GM13976 (cell line): Measurements from ENCODE around the gene RBM27.
A peak's percentile ranks its signal among the peaks of the same experiment; 100 is the strongest.

Source experiments
- DNase-seq: peaks from one replicate; pipeline ENCODE4 v3.0.0; 2012; ENCODE audit warnings: low spot score
- in situ Hi-C: fragments of 300-500 bp; cut with MboI; formaldehyde crosslinking; loops from one replicate; pipeline ENCODE4 v1.12.0; 2022; ENCODE audit warnings: low sequenced_read_pairs, mixed read lengths, inconsistent platforms; ENCODE audit not compliant: unreplicated experiment
- TF ChIP-seq, protein P1 (sequence below): IDR thresholded peaks from 2 replicates; pipeline ENCODE4 v1.5.1; 2012; ENCODE audit warnings: borderline replicate concordance, mild to moderate bottlenecking; ENCODE audit not compliant: insufficient read depth; ENCODE audit errors: extremely low read depth, missing control alignments, control extremely low read depth

RBM27 gene, protein sequence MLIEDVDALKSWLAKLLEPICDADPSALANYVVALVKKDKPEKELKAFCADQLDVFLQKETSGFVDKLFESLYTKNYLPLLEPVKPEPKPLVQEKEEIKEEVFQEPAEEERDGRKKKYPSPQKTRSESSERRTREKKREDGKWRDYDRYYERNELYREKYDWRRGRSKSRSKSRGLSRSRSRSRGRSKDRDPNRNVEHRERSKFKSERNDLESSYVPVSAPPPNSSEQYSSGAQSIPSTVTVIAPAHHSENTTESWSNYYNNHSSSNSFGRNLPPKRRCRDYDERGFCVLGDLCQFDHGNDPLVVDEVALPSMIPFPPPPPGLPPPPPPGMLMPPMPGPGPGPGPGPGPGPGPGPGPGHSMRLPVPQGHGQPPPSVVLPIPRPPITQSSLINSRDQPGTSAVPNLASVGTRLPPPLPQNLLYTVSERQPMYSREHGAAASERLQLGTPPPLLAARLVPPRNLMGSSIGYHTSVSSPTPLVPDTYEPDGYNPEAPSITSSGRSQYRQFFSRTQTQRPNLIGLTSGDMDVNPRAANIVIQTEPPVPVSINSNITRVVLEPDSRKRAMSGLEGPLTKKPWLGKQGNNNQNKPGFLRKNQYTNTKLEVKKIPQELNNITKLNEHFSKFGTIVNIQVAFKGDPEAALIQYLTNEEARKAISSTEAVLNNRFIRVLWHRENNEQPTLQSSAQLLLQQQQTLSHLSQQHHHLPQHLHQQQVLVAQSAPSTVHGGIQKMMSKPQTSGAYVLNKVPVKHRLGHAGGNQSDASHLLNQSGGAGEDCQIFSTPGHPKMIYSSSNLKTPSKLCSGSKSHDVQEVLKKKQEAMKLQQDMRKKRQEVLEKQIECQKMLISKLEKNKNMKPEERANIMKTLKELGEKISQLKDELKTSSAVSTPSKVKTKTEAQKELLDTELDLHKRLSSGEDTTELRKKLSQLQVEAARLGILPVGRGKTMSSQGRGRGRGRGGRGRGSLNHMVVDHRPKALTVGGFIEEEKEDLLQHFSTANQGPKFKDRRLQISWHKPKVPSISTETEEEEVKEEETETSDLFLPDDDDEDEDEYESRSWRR

DNA sequence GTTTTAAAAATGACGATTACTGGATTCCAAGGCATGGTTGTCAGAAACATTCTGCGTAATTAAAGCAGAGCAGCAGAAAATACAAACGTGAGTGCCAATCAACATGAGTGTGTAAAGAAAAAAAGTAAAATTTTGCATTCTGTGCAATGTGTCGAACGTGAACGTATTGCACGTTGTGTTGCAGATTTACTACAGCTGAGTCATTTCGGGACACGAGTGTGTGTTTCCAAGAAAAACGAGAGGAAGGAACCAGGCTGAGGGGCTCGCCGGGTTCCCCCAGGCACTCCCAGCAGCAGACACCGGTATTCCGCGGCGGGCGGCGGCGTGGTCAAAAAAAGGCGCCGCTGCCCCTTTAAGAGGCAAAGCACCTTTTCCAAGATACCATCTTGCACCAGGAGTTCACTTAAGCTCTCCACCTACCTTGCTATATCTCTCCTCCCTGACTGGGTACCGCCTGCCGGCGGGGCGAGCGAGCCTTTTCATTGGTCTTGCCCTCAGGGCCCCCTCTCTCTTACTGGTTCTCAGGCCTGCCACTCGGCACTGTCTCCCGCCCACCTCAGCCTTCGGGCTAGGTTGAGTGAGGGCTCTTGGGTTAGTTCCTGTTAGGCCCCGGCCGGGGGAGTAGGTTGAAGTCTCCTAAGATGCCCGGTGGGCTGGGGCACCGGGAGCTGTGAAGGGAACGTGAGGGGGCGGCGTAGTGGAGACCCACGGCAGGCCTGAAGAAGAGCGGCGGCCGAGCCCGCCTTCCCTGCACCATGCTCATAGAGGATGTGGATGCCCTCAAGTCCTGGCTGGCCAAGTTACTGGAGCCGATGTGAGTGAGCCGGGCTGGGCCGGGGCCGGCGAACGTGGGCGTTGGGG lies at the start of gene RBM27:
RBM27 (plus strand) TSS at position 595 of the 861 bp plus-strand sequence; CDS start at position 756, 161 bp downstream.
- DNase-seq, result peak; percentile 99
- in situ Hi-C loops, result no loop called here
- TF ChIP-seq, protein P1, sequence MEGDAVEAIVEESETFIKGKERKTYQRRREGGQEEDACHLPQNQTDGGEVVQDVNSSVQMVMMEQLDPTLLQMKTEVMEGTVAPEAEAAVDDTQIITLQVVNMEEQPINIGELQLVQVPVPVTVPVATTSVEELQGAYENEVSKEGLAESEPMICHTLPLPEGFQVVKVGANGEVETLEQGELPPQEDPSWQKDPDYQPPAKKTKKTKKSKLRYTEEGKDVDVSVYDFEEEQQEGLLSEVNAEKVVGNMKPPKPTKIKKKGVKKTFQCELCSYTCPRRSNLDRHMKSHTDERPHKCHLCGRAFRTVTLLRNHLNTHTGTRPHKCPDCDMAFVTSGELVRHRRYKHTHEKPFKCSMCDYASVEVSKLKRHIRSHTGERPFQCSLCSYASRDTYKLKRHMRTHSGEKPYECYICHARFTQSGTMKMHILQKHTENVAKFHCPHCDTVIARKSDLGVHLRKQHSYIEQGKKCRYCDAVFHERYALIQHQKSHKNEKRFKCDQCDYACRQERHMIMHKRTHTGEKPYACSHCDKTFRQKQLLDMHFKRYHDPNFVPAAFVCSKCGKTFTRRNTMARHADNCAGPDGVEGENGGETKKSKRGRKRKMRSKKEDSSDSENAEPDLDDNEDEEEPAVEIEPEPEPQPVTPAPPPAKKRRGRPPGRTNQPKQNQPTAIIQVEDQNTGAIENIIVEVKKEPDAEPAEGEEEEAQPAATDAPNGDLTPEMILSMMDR, result no peak

DNA sequence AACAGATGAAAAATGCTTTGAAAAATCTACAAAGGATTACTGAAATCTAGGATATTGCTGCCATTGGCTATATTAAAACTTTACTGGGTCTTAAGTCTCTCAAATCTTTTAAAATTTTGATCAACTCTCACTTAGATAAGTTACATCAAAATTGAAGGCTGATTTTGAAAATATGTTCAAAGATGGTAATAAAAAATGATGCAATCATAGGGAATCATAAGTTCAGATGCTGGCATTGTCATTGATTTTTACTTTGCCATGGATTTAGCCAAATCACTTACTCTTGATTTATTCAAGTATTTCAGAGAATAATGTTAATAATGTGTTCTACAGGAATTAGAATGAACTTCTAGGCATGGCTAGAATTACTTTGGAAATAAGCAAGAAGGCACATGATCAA lies 45.1 kb upstream of the RBM27 start:
- TF ChIP-seq, protein P1, result no peak
- in situ Hi-C loops, result no loop called here
- no peak for DNase-seq

DNA sequence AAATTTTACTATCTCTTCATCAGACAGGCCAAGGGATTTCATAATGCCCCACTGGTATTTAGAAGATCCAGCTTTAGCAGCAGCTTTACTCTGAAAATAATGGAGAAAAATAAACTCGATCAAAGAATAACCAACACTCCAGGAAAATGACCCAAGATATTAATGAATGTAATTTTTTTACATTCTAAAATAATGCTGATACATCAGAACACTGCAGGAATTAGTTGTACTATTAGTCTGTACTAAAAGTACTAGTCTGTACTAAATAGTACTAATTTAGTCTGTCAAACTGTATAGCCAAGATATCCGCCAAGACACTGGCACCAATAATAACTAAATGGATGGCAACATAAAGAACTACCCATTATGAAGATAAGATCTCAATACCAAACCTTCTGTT lies 39.0 kb upstream of the RBM27 start:
- in situ Hi-C loops, result no loop called here
- no peak for DNase-seq
- TF ChIP-seq, protein P1, result no peak

DNA sequence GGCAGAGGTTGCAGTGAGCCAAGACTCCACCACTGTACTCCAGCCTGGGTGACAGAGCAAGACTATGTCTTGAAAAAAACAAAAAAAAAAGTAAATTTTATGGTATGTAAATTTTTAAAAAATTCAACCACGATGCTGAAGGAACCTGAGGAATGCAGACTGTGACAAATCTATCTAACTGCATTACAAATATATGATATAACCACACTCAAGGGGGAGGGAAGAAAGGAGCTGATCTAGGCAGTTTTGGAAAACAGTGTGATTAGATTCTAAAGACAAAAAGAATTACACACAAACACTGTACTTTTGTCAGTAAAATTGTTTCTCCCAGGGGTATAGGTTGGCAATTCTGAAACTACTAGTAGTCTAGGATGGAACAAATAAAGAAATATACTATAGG lies 37.9 kb upstream of the RBM27 start:
- in situ Hi-C loops, result no loop called here
- TF ChIP-seq, protein P1, result no peak
- no peak for DNase-seq

DNA sequence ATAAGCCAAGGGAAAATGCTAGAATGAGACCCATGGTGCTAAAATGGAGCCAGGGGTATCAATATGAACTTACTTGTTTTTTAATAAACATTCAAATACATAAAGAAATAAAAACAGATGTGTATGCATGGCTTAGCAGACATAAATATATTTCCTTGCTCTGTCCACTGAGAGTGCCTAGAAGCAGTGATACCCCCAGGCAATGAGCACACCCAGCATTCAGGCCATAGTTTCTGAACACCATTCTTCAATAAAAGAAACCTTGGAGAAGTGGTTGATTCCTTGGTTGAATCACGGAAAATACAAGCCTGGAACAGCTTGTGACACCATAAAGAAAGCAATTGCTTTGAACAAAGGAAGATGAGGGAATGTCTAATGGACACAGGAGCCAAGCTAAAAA lies 37.5 kb upstream of the RBM27 start:
- TF ChIP-seq, protein P1, result no peak
- no peak for DNase-seq
- in situ Hi-C loops, result no loop called here
